Measurements from ENCODE around the gene TATDN2. TPM values are rescaled to one million over a fixed set of nuclear protein-coding genes. Genes with fewer than 3 reads are reported as not detected.

The TATDN2 gene
- polyA plus RNA-seq, 1 of the 3 experiments (the other 2 are of a cell fraction) = 14.7 TPM

GRCh38 chr3:10217359-10217758, 30.9 kb upstream of the TATDN2 start:
- Histone ChIP-seq H3K27me3 (ENCODE audit: insufficient read depth) (no peaks in the 10 kb centered on the region), H3K4me2 (no peak overlapping the region), H3K4me3 (ENCODE audit: low read depth in 2 of 2, low read length in 1 of 2) (no peak overlapping the region), H3K27ac (ENCODE audit: low read depth in 2 of 2, low read length in 1 of 2) (no peak overlapping the region), H4K20me1 (ENCODE audit: insufficient read depth) (no peaks in the 10 kb centered on the region), H2AFZ (ENCODE audit: low read depth) (no peak overlapping the region), H3K79me2 (ENCODE audit: insufficient read depth) (no peaks in the 10 kb centered on the region), H3K36me3 (replicated peaks in 1 of 2; ENCODE audit: control insufficient read depth in 1 of 2, insufficient read depth in 2 of 2, low read length in 1 of 2) (peaks cover 0 to 26% of the 10 kb centered on the region in 2 experiments), H3K9me2 (no peaks in the 10 kb centered on the region), H3K9me3 (no peaks in the 10 kb centered on the region), H3K9ac (no peak overlapping the region), H3F3A (replicated peaks; ENCODE audit: insufficient read depth) (peaks cover 13% of the 10 kb centered on the region), H3K4me1 (ENCODE audit: control insufficient read depth in 1 of 2, insufficient read depth in 2 of 2, low read depth in 1 of 2, low read length in 1 of 2) (no peaks in the 10 kb centered on the region)
- ChIA-PET CTCF (no interaction called here), POLR2A (no interaction called here)
- WGBS (ENCODE audit: low lambda C conversion rate) = 96% methylated on average over 3 of the region's 3 CpGs
- no peak for TF ChIP-seq RCOR1 (IDR thresholded peaks at IDR 0.05; ENCODE audit: low read length)
- no peak for TF ChIP-seq EP300 (IDR thresholded peaks at IDR 0.05; ENCODE audit: borderline replicate concordance in 1 of 2, low read depth in 1 of 2, low read length in 1 of 2)
- TF ChIP-seq RXRA (IDR thresholded peaks at IDR 0.05; ENCODE audit: borderline replicate concordance, low read depth) = no peak
- no peak for TF ChIP-seq USF1 (IDR thresholded peaks at IDR 0.05; ENCODE audit: borderline replicate concordance, low read depth)
- no peak for TF ChIP-seq FOXM1 (IDR thresholded peaks at IDR 0.05; ENCODE audit: low read depth)
- TF ChIP-seq YY1 (IDR thresholded peaks at IDR 0.05; ENCODE audit: low read depth) = no peak
- no peak for DNase-seq

GRCh38 chr3:10219737-10220136, 28.5 kb upstream of the TATDN2 start:
- 95% methylated on average over 6 of the region's 9 CpGs for WGBS (ENCODE audit: low lambda C conversion rate)

GRCh38 chr3:10223676-10224639, 24.3 kb upstream of the TATDN2 start:
- Histone ChIP-seq H2AFZ (ENCODE audit: low read depth) (no peak overlapping the region), H3K9ac (0 out of 2 replicates have a peak overlapping the region, but pooled peaks have one; percentile 1), H4K20me1 (ENCODE audit: insufficient read depth) (no peaks in the 10 kb centered on the region), H3K4me3 (ENCODE audit: low read depth in 2 of 2, low read length in 1 of 2) (no peak overlapping the region), H3K4me2 (no peak overlapping the region), H3K79me2 (ENCODE audit: insufficient read depth) (no peaks in the 10 kb centered on the region), H3F3A (replicated peaks; ENCODE audit: insufficient read depth) (peaks cover 17% of the 10 kb centered on the region), H3K27me3 (ENCODE audit: insufficient read depth) (no peaks in the 10 kb centered on the region), H3K36me3 (replicated peaks in 1 of 2; ENCODE audit: control insufficient read depth in 1 of 2, insufficient read depth in 2 of 2, low read length in 1 of 2) (peaks cover 0 to 8% of the 10 kb centered on the region in 2 experiments), H3K27ac (ENCODE audit: low read depth in 2 of 2, low read length in 1 of 2) (0 out of 4 replicates have a peak overlapping the region, but pooled peaks of 1 of the 2 experiments have one; percentile 18), H3K4me1 (ENCODE audit: control insufficient read depth in 1 of 2, insufficient read depth in 2 of 2, low read depth in 1 of 2, low read length in 1 of 2) (0 out of 4 replicates have a peak, but pooled peaks cover 0 to 3% of the 10 kb centered on the region in 2 experiments), H3K9me3 (no peaks in the 10 kb centered on the region), H3K9me2 (no peaks in the 10 kb centered on the region)
- DNase-seq = no peak
- CTCF ChIA-PET = interaction anchor here (0.8 to 1.9 kb wide), 7 partner anchors 11 to 64 kb away, joined by 3 to 5 read pairs (median 3); partner anchors contain the start of gene IRAK2
- POLR2A ChIA-PET = no interaction called here
- 83% methylated on average over 10 of the region's 10 CpGs for WGBS (ENCODE audit: low lambda C conversion rate)
- TF ChIP-seq SIN3A (IDR thresholded peaks at IDR 0.05; ENCODE audit: borderline replicate concordance, low read depth, low read length) (no peak), GATA2 (CRISPR knock-in tag; IDR thresholded peaks at IDR 0.05) (no peak), NFIC (IDR thresholded peaks at IDR 0.05; ENCODE audit: borderline replicate concordance) (no peak), USF2 (IDR thresholded peaks at IDR 0.05; ENCODE audit: borderline replicate concordance, low read depth, low read length) (no peak), RXRA (IDR thresholded peaks at IDR 0.05; ENCODE audit: borderline replicate concordance, low read depth) (no peak), MEF2A (IDR thresholded peaks at IDR 0.05; ENCODE audit: borderline replicate concordance, low read depth) (no peak), FOXJ3 (CRISPR knock-in tag; IDR thresholded peaks at IDR 0.05) (no peak), ZBTB33 (IDR thresholded peaks at IDR 0.05; ENCODE audit: borderline replicate concordance, low read depth) (no peak)

More at GRCh38 chr3:10219737-10220136, 28.5 kb upstream of the TATDN2 start:
- ChIA-PET POLR2A (no interaction called here), CTCF (interaction anchor here (1.8 kb wide), 1 partner anchor 44 kb away, joined by 5 read pairs; no protein-coding TSS in a partner anchor)
- Histone ChIP-seq H3F3A (replicated peaks; ENCODE audit: insufficient read depth) (peaks cover 19% of the 10 kb centered on the region), H3K79me2 (ENCODE audit: insufficient read depth) (no peaks in the 10 kb centered on the region), H3K4me1 (ENCODE audit: control insufficient read depth in 1 of 2, insufficient read depth in 2 of 2, low read depth in 1 of 2, low read length in 1 of 2) (0 out of 4 replicates have a peak, but pooled peaks cover 0 to 1% of the 10 kb centered on the region in 2 experiments), H3K4me2 (no peak overlapping the region), H3K36me3 (replicated peaks in 1 of 2; ENCODE audit: control insufficient read depth in 1 of 2, insufficient read depth in 2 of 2, low read length in 1 of 2) (peaks cover 0 to 15% of the 10 kb centered on the region in 2 experiments), H4K20me1 (ENCODE audit: insufficient read depth) (no peaks in the 10 kb centered on the region), H2AFZ (ENCODE audit: low read depth) (no peak overlapping the region), H3K27ac (ENCODE audit: low read depth in 2 of 2, low read length in 1 of 2) (no peak overlapping the region), H3K9ac (no peak overlapping the region), H3K4me3 (ENCODE audit: low read depth in 2 of 2, low read length in 1 of 2) (no peak overlapping the region), H3K9me2 (no peaks in the 10 kb centered on the region), H3K27me3 (ENCODE audit: insufficient read depth) (no peaks in the 10 kb centered on the region), H3K9me3 (no peaks in the 10 kb centered on the region)
- TF ChIP-seq ELF1 (IDR thresholded peaks at IDR 0.05) = no peak
- 0 out of 2 replicates have a peak, but pooled peaks have one; percentile 22 for TF ChIP-seq NFIC (IDR thresholded peaks at IDR 0.05; ENCODE audit: borderline replicate concordance)
- no peak for DNase-seq

Data from SK-N-SH (cell line).